GM21447 (cell line): ENCODE measurements around the gene MAGOH.
"Not testable (repeated sequence)": the region's sequence is repeated elsewhere in the genome, so short reads cannot be mapped to it uniquely, and the experiment has no call there.

Source experiments
- ATAC-seq: cut with Tn5 transposase; IDR thresholded peaks from one replicate; pipeline ENCODE4 v1.9.1; 2021; ENCODE audit not compliant: unreplicated experiment

Gene MAGOH

DNA sequence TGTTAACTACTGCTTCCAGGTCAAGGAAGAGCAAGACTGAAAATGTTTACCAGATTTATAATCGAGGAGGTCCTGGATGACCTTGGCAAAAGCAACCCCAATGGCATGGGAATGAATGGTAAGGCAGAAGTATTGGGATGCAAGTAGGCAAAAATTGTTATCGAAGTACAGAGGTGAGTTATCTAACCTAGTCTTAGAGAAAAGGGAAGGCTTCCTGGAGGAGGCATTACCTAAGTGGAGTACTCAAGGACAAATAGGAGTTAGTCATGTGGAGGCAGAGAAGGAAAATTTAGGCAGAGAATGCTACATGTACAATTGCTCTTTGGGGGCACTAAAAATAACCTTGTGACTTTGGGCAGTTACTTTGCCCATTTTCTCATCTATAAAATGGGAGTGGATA, 3.5 kb upstream of the MAGOH start:
- ATAC-seq = no peak

DNA sequence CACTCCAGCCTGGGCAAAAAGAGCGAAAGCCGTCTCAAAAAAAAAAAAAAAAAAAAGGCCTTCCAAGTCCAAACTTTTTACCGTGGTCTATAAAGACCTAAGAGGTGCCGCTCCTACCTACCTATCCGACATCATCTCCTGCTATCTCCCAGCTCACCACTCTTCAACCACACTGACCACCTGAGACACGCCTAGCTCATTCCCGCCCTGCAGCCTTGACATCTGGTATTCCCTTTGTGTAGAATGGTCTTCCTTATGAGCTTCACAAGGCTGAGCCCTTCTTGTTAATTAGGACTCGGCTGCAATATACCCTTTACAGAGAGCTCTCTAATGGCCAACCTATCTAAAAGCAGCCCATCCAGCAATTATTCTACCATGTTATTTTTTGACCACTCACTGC, 680 bp downstream of the MAGOH start:
- ATAC-seq = no peak

DNA sequence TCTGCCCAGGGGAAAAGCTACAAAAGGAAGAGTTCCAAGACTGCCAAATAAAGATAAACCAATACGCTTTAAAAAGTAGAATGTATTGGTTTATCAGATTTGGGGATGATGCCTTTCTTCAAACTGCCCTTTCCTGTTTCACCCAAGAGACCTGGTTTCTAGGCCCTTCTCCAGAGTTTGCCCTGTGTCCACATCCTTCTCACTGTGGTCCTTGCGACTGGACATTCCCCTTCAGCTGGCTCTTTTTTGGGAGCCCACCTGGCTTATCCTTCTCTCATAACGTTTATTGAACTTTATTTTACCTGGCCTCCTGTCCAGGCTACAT, 17.4 kb downstream of the MAGOH start:
- no peak for ATAC-seq

DNA sequence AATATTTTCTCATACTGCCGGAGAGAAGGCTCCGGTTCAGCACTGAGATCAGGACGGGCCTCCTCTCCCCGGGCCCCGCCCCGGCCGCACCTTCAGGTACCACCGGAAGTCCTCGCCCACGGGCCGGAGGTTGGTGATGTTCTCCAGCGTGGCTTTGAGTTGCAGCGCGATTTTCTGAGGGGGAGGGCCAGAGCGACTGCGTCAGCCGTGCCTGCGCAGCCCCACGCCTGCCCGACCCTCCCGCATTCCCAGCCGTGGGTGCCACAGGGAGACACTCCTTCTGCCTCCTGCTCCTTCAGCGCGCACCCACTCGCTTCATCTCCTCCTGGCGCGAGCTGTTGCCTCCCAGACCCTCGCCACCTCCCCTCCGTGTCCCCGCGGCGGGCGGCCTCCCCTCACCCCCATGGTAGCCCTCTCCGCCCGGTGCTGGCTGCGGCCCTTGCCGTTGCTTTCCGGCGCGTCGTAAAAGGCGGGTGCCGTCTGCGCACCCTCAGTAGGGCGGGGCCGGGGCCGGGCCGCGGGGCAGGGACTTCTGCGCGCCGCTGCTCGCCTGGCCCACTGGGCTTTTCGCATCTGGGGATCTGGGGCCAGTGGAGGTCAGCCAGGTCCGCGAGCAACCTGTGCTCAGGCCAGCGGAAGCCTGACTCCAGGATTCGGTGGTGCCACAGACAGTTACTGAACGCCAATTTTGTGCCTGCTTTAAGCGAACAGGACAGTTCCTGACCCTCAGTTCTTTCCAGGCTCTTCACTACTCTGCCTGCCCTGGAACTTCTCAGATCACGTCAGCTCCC, 18.0 kb downstream of the MAGOH start, which contains the start of gene CZIB:
Gene CZIB (minus strand): TSS at position 464 of the 791 bp plus-strand sequence. CDS start 59 bp downstream, at position 405.
- ATAC-seq = peak; percentile 91

DNA sequence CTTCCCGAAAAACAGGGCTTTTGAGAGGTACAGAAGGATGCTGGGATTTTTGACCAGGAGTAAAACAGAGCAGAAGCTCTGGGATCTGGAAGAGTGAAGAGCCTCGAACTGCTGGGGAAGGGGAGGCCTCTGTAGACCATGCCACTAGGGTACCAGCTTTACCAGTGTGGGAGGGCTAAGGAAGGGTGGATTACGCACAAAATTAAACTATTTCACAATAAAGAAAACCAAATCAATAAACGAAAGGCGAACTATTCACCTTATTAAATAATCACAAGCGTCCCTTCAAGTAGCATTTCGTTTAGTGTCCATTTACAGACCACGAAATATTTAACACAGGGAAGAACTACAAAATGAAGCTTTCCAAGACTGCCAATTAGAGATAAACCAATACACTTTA, 18.6 kb downstream of the MAGOH start:
- ATAC-seq = no peak

DNA sequence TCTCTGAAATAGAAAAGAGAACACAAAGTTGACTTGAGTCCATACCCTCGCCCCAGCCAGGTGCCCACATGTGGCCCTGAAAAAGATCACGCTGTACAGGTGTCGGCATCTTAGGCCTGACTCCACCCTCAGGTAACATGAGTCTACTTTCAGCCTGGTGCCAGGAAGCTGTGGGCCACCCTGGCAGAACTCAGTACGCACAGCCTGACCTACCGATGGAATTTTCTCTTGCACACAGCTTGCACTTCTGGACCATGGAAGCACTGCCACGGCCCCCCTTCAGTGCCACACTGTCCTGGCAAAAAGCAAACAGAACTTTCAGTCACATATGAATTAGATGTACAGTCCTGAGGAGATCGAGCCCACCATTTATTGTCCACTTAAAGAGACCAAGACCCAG, 20.1 kb downstream of the MAGOH start:
- ATAC-seq = no peak

DNA sequence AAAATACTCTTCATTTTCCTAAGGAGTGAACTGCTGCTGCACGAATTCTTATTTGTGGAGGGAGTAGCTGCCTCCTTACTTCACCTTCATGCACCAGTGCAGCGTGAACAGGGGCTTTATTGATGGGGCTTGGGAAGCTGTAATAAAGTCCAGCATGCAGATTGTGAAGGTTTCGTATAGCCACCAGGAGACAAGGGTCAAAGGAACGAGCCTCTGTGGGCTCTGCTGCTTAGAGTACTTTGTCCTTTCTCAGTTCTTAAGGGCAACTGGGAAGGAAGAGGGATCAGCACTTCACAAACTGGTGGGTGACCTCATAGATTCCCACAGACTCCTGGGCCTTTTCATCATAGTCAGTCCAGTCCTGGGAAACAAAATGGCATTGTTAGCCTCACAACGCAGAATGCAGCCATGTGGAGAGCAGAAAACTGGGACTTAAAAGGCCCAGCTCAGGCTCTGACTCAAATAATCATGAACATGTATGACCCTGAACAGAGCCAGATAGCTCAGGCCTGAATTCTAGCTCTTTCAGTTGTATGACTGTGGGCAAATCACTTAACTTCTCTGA, 23.9 kb downstream of the MAGOH start:
- ATAC-seq = no peak

DNA sequence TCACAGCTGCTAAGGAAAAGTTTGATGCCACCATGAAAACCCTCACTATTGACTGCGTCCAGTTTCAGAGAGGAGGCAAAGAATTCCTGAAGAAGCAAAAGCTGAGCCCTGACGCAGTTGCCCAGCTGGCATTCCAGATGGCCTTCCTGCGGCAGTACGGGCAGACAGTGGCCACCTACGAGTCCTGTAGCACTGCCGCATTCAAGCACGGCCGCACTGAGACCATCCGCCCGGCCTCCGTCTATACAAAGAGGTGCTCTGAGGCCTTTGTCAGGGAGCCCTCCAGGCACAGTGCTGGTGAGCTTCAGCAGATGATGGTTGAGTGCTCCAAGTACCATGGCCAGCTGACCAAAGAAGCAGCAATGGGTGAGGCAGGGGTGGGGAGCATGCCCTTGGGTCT, 27.4 kb downstream of the MAGOH start:
- ATAC-seq = no peak

DNA sequence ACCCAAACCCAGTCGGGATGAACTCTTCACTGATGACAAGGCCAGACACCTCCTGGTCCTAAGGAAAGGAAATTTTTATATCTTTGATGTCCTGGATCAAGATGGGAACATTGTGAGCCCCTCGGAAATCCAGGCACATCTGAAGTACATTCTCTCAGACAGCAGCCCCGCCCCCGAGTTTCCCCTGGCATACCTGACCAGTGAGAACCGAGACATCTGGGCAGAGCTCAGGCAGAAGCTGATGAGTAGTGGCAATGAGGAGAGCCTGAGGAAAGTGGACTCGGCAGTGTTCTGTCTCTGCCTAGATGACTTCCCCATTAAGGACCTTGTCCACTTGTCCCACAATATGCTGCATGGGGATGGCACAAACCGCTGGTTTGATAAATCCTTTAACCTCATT, 28.0 kb downstream of the MAGOH start:
- ATAC-seq = no peak

DNA sequence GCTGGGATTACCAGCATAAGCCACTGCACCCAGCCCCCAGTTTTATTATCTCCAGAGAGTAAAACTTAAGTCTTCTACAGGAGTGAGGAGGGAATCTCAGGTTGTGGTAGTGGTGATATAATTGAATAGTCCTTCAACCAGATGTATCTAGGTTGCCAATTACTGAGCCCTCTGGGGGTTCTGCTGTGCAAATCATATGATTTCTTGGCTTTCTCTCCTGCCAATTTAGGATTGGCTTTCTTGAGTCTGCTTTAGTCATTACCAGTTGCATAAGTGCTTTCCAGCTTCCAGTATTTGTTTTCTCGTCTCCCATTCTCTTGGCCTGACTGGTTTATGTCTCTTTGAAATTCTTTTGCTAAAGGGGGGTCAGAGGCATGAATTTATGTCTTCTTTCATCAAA, 30.6 kb downstream of the MAGOH start:
- no peak for ATAC-seq

DNA sequence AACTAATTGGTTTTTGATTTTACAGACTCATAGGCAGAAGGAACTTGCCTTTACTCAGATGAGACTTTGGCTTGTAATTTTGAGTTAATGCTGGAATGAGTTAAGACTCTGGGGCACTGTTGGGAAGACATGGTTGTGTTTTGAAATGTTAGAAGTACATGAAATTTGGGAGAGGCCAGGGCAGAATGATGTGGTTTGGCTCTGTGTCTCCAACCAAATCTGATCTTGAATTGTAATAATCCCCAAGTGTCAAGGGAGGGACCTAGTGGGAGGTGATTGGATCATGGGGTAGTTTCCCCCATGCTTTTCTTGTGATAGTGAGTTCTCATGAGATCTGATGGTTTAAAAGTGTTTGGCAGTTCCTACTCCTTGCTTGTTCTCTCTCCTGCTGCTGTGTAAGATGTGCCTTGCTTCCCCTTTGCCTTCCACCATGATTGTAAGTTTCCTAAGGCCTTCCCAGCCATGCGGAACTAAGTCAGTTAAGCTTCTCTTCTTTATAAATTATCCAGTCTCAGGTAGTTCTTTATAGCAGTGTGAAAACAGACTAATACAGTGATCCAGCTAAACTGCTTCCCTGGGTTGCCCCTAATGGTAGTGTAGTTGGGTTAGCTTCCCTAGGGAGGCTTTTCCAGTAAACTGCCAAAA, 31.5 kb downstream of the MAGOH start:
- no peak for ATAC-seq

DNA sequence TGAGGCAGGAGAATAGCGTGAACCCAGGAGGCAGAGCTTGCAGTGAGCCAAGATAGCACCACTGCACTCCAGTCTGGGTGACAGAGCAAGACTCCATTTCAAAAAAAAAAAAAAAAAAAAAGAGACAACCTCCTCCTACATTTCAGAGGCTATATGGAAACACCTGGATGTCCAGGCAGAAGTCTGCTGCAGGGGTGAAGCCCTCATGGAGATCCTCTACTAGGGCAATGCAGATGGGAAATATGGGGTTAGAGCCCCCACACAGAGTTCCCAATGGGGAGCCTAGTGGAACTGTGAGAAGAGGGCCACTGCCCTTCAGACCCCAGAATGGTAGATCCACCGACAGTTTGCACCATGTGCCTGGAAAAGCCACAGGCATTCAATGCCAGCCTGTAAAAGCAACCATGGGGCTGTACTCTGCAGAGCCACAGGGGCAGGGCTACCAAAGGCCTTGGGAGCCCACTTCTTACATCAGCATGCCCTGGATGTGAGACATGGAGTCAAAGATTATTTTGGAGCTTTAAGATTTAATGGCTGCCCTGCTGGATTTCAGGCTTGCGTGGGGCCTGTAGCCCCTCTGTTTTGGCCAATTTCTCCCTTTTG, 32.1 kb downstream of the MAGOH start:
- ATAC-seq = not testable (repeated sequence)

DNA sequence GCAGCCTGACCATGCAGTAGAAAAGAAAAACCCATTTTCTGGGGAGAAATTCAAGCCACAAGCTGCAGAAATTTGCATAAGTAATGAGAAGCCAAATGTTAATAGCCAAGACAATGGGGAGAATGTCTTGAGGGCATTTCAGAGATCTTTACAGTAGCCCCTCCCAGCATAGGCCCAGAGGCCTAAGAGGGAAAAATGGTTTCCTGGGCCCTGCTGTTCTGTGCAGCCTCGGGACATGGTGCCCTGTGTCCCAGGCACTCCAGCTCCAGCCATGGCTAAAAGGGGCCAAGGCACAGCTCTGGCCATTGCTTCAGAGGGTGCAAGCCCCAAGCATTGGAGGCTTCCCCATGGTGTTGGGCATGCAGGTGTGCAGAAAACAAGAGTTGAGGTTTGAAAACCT, 32.8 kb downstream of the MAGOH start:
- ATAC-seq = not testable (repeated sequence)

DNA sequence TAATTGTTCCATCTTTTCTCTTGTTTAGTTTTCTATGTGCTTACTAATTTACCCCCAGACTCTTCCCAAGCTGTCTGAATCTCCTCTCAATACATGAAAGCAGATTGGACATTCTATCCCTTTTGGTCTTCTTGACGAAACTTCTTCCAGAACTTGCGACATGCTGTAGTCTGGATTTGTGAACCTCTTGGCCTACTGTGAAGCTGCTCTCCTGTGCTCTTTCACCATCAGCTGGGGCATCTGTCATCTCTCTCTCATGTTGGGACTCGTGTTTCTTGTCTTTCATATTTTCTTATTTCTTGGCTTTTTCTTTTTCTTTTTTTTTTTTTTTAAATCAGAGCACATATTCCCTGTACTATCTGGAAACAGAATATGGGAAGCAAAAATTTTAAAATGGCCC, 34.9 kb downstream of the MAGOH start:
- ATAC-seq = no peak

DNA sequence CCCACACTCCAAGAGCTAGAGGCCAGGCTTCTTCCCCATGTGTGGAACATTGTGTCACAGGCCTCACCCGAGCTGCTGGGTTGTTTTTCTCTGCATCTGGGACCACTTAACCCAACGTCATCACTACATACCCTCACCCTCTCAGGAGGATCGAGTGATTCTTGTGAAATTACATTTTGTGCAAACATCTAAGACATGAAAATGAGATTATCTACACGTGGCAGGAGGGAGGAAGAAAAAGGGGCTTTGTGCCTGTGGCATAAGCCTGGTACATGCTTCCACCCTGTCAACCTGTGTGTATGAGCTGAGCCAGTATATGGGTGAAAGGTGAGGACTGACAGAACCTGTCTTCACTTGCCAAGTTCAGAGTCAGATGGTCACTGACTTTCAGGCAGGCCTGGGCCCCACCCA, 40.1 kb downstream of the MAGOH start:
- ATAC-seq = no peak

DNA sequence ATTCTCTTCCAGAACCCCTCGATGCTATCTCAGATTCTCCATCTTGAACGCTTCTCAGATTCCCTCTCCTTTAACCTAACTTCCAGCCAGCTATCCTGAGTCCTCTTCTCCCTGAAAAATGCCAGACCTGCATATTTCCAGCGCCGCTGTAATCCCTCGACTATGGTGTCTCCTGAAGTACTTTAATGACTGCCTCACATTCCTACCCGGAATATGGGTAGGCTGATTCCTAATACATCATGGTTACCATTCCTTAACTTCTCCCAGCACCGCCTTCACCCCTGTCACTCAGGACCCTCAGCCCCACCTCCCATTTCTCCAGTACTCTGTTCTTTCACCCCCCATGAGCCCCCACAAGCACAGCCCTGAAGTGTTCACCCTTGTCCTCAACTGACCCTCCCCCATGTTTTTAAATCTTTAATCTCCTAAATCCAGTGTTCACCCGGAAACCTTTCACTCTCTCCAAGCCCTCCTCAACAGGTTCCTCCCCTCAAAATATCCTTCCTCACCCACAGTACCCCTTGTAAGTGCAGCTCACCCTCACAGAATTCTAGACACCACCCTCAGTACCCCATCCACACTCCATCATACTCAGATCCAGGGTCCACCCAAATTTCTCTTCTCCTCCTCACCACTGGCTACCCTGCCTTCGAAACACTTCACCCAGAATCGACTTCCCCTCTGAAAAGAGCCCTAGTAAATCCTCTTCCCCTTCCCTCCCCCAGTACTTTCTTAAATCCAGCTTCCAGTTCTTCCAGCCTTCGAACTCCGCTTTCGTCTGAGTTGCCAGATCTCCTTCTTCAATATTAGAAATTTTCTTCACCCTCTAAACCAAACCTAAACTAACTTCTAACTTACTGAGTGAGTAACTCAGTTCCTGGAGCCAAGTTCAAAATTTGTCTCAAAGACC, 40.8 kb downstream of the MAGOH start:
- ATAC-seq = no peak

DNA sequence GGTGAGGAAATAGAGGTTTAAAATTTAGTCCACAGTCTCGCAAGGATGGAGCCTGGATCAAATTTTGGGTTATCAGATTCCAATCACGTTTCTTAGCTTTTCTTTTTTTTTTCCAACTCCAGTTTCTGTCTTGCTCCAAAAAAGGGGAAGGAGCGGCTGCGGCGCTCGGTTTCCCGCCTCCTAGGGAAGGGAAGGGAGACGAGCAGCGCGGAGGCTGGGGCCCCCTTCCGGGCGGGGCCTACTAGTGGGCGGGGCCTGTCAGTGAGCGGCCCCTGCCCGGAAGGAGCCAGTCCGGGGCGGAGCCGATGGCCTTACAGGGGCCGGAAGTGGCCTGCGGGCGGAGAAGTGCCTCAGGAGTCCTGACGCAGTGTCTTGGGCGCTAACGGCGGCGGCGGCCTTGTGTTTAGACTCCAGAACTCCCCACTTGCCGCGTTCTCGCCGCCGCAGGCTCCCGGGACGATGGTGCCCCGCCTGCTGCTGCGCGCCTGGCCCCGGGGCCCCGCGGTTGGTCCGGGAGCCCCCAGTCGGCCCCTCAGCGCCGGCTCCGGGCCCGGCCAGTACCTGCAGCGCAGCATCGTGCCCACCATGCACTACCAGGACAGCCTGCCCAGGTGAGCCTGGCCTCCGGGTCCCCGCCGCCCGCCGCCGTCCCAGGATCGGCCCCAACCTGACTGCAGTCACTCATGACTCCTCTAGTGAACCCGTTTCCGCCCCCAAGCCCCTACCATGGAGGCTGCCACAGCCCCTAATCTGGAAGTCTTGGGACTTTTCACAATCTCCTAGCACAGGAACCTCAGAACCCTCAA, 41.6 kb downstream of the MAGOH start, which contains the start of gene CPT2:
Gene CPT2 (plus strand): TSS at position 340 of the 806 bp plus-strand sequence. CDS start 120 bp downstream, at position 460.
- peak; percentile 99 for ATAC-seq

DNA sequence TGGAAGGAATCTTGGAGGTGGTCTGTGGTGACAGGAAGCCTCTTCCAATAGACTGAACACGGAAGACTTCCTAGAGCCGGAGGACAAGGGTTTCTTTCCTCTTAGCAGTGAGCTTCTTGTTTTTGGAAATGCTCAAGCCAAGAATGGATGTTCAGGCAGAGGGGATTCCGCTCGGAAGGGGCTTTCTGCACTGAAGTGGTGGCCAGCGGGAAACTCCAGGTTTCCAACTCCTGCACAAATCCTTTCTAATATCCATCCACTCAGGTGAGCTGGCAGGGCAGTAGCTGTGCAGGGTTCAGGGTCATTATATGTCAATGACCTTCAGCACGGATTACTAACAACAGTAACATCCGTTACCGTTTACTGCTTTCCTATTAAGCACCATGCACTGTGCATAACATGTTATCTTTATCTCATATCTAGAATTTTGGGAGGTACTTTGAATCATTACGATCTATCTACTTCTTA, 42.3 kb downstream of the MAGOH start:
- ATAC-seq = no peak

DNA sequence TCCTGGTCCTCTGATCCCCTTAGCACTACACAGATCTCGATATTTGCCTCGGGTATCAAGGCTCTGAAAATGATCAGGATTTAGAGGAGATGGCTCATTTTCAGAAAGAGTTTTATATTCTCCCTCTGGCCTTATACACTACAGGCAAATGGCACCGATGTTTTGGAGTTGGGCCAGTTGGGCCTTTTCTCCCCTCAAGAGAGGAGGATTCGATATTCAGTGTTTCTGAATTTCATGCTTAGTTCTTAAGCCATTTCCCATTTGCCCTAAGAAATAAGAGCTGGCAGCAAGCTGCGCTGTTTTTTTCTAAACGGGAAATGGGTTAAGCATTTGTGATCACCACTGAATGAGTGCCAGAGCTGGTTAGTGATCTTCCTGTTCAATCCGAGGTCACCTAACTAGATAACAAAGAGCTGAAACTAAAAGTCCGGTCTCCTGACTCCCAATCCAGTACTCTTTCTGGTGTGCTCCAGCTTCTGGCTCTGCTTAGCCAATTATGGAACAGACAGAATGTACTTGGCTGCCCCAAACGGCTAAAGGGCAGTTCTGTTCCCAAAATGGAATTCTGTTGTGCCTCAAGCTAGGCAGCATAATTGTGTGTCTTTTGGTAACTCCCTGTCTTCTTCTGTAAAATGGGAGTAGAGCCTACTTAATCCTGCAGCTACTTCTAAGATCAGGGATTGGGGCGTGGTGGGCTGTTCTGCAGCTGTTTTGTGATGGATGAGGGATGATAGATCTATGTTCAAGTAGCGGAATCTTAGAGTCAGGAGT, 42.9 kb downstream of the MAGOH start:
- ATAC-seq = no peak
